ENCODE results near the gene NDUFB10.
"Not testable (repeated sequence)": the region's sequence is repeated elsewhere in the genome, so short reads cannot be mapped to it uniquely, and the experiment has no call there.

Gene NDUFB10

DNA sequence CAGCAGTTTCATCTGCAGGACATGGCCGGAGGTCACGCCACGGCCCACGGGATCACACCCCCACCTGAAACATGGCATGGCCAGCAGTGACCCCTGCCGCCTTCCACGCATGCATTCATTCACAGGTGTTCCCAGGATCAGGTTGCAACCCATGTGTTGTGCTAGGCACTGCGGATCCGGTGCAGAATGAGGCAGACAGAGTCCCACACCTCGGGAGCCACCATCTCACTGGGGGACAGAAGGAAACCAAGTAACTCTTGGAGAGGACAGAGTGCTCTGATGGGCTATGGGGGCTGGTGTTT lies 12.0 kb upstream of the NDUFB10 start:
- H3K27me3 ChIP-seq (ENCODE audit: insufficient read depth, poor library complexity, severe bottlenecking): no peaks in the 10 kb centered on the region
- no peaks in the 10 kb centered on the region for H3K9me3 ChIP-seq (ENCODE audit: severe bottlenecking)
- ATAC-seq (ENCODE audit: low read depth) (no peak), DNase-seq (ENCODE audit: low spot score) (peak; percentile 56)
- no peak overlapping the region for H3K4me3 ChIP-seq (ENCODE audit: severe bottlenecking)
- TF ChIP-seq, protein P1, sequence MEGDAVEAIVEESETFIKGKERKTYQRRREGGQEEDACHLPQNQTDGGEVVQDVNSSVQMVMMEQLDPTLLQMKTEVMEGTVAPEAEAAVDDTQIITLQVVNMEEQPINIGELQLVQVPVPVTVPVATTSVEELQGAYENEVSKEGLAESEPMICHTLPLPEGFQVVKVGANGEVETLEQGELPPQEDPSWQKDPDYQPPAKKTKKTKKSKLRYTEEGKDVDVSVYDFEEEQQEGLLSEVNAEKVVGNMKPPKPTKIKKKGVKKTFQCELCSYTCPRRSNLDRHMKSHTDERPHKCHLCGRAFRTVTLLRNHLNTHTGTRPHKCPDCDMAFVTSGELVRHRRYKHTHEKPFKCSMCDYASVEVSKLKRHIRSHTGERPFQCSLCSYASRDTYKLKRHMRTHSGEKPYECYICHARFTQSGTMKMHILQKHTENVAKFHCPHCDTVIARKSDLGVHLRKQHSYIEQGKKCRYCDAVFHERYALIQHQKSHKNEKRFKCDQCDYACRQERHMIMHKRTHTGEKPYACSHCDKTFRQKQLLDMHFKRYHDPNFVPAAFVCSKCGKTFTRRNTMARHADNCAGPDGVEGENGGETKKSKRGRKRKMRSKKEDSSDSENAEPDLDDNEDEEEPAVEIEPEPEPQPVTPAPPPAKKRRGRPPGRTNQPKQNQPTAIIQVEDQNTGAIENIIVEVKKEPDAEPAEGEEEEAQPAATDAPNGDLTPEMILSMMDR (IDR thresholded peaks at IDR 0.05; ENCODE audit: poor library complexity, severe bottlenecking): no peak
- peaks cover 13% of the 10 kb centered on the region for H3K4me1 ChIP-seq (ENCODE audit: insufficient read depth, poor library complexity, severe bottlenecking)
- no peaks in the 10 kb centered on the region for H3K36me3 ChIP-seq (ENCODE audit: low read depth)
- H3K27ac ChIP-seq (ENCODE audit: poor library complexity, severe bottlenecking): no peak overlapping the region

DNA sequence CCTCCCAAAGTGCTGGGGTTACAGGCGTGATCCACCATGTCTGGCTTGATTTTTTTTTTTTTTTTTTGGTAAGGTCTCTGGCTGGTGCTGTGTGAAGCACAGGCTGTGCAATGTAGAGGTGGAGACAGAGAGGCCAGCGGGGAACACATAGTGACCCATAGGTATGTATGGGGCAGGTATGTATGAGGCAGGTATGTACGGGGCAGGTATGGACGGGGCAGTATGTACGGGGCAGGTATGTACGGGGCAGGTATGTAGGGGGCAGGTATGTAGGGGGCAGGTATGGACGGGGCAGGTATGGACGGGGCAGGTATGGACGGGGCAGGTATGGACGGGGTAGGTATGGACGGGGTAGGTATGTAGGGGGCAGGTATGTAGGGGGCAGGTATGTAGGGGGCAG lies 9.8 kb upstream of the NDUFB10 start:
- Histone ChIP-seq H3K27me3 (ENCODE audit: insufficient read depth, poor library complexity, severe bottlenecking) (no peaks in the 10 kb centered on the region), H3K9me3 (ENCODE audit: severe bottlenecking) (no peaks in the 10 kb centered on the region), H3K4me3 (ENCODE audit: severe bottlenecking) (no peak overlapping the region), H3K4me1 (ENCODE audit: insufficient read depth, poor library complexity, severe bottlenecking) (peaks cover 8% of the 10 kb centered on the region), H3K36me3 (ENCODE audit: low read depth) (no peaks in the 10 kb centered on the region), H3K27ac (ENCODE audit: poor library complexity, severe bottlenecking) (no peak overlapping the region)
- ATAC-seq (ENCODE audit: low read depth) (no peak), DNase-seq (ENCODE audit: low spot score) (no peak)
- TF ChIP-seq, protein P1 (IDR thresholded peaks at IDR 0.05; ENCODE audit: poor library complexity, severe bottlenecking): no peak

DNA sequence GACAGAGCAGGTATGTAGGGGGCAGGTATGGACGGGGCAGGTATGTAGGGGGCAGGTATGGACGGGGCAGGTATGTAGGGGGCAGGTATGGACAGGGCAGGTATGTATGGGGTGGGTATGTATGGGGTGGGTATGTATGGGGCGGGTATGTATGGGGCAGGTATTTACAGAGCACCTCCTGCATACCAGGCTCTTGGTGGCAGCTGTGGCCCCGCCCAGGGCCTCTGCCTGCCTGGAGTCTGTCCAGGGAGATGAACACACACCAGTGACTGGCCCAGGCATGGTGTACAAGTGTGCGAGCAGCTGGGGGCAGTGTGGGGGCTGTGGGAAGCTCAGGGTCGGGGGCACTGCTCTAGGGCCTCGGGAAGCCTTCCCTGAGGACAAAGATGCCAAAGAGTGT lies 9.3 kb upstream of the NDUFB10 start:
- no peak overlapping the region for H3K27ac ChIP-seq (ENCODE audit: poor library complexity, severe bottlenecking)
- DNase-seq (ENCODE audit: low spot score) (peak; percentile 74), ATAC-seq (ENCODE audit: low read depth) (peak; percentile 80)
- H3K36me3 ChIP-seq (ENCODE audit: low read depth): no peaks in the 10 kb centered on the region
- no peaks in the 10 kb centered on the region for H3K27me3 ChIP-seq (ENCODE audit: insufficient read depth, poor library complexity, severe bottlenecking)
- TF ChIP-seq, protein P1 (IDR thresholded peaks at IDR 0.05; ENCODE audit: poor library complexity, severe bottlenecking): no peak
- H3K4me1 ChIP-seq (ENCODE audit: insufficient read depth, poor library complexity, severe bottlenecking): peaks cover 8% of the 10 kb centered on the region
- no peaks in the 10 kb centered on the region for H3K9me3 ChIP-seq (ENCODE audit: severe bottlenecking)
- no peak overlapping the region for H3K4me3 ChIP-seq (ENCODE audit: severe bottlenecking)

DNA sequence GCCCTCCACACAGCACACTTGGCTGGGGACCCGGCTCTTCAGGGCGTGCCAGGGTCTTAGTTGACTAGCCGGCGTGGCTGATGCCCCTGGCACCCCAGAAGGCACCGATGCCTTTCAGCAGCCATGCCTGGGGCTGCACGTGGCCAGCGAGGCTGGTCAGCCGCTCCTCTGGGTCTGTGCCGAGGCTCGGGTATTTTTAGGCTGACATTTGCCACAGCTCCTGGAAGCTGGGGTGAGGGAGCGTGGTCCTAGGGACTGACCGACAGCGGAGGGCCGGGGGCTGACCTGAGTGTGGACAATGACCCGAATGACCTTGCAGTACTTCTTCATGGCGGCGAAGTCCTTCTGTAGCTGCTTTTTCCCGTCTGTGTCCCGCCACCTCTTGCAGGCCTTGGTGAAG lies 8.8 kb upstream of the NDUFB10 start:
- no peak overlapping the region for H3K27ac ChIP-seq (ENCODE audit: poor library complexity, severe bottlenecking)
- H3K9me3 ChIP-seq (ENCODE audit: severe bottlenecking): no peaks in the 10 kb centered on the region
- ATAC-seq (ENCODE audit: low read depth): no peak
- TF ChIP-seq, protein P1 (IDR thresholded peaks at IDR 0.05; ENCODE audit: poor library complexity, severe bottlenecking): no peak
- H3K4me3 ChIP-seq (ENCODE audit: severe bottlenecking): no peak overlapping the region
- peaks cover 8% of the 10 kb centered on the region for H3K4me1 ChIP-seq (ENCODE audit: insufficient read depth, poor library complexity, severe bottlenecking)
- no peaks in the 10 kb centered on the region for H3K27me3 ChIP-seq (ENCODE audit: insufficient read depth, poor library complexity, severe bottlenecking)
- no peaks in the 10 kb centered on the region for H3K36me3 ChIP-seq (ENCODE audit: low read depth)
- no peak for DNase-seq (ENCODE audit: low spot score)

DNA sequence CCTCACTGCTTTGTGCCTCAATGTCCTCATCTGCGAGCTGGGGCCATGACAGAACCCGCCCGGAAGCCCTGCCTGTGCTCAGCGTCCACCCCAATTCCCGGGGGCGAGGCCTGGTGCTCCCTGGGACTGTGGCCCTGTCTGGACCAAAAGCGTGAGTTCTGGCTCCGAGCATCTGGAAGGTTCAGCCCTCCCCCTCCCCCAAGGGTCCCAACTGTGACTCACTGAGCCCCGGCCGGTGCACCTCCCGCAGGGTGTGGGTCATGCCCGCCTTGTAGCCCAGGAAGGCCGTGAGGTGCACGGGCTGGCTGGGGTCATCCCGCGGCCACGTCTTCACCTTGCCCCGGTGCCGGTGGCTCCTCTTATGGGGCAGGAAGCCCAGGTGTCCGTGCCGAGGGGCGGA lies 5.6 kb upstream of the NDUFB10 start:
- ATAC-seq (ENCODE audit: low read depth): no peak

DNA sequence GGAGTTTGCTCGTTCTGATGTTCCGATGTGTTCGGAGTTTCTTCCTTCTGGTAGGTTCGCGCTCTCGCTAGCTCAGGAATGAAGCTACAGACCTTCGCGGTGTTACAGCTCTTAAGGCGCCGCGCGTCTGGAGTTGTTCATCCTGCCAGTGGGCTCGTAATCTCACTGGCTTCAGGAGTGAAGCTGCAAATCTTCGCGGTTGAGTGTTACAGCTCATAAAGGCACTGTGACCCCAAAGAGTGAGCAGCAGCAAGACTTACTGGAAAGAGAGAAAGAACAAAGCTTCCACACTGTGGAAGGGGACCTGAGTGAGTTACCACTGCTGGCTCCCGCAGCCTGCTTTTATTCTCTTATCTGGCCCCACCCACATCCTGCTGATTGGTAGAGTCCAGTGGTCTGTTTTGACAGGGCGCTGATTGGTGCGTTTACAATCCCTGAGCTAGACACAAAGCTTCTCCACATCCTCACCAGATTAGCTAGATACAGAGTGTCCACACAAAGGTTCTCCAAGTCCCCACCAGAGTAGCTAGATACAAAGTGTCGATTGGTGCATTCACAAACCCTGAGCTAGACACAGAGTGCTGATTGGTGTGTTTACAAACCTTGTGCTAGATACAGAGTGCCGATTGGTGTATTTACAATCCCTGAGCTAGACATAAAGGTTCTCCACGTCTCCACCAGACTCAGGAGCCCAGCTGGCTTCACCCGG lies 1.8 kb upstream of the NDUFB10 start:
- H3K27ac ChIP-seq (ENCODE audit: poor library complexity, severe bottlenecking); ATAC-seq (ENCODE audit: low read depth); H3K27me3 ChIP-seq (ENCODE audit: insufficient read depth, poor library complexity, severe bottlenecking); H3K4me3 ChIP-seq (ENCODE audit: severe bottlenecking); H3K9me3 ChIP-seq (ENCODE audit: severe bottlenecking); H3K4me1 ChIP-seq (ENCODE audit: insufficient read depth, poor library complexity, severe bottlenecking): not testable (repeated sequence)
- peaks cover 15% of the 10 kb centered on the region for H3K36me3 ChIP-seq (ENCODE audit: low read depth)
- peak; percentile 49 for DNase-seq (ENCODE audit: low spot score)

More for the DNA sequence above, 5.6 kb upstream of the NDUFB10 start:
- TF ChIP-seq, protein P1 (IDR thresholded peaks at IDR 0.05; ENCODE audit: poor library complexity, severe bottlenecking): no peak
- H3K36me3 ChIP-seq (ENCODE audit: low read depth): no peaks in the 10 kb centered on the region
- peaks cover 8% of the 10 kb centered on the region for H3K4me1 ChIP-seq (ENCODE audit: insufficient read depth, poor library complexity, severe bottlenecking)
- no peaks in the 10 kb centered on the region for H3K27me3 ChIP-seq (ENCODE audit: insufficient read depth, poor library complexity, severe bottlenecking)
- peak; percentile 60 for DNase-seq (ENCODE audit: low spot score)
- no peaks in the 10 kb centered on the region for H3K9me3 ChIP-seq (ENCODE audit: severe bottlenecking)
- no peak overlapping the region for H3K4me3 ChIP-seq (ENCODE audit: severe bottlenecking)
- H3K27ac ChIP-seq (ENCODE audit: poor library complexity, severe bottlenecking): no peak overlapping the region

DNA sequence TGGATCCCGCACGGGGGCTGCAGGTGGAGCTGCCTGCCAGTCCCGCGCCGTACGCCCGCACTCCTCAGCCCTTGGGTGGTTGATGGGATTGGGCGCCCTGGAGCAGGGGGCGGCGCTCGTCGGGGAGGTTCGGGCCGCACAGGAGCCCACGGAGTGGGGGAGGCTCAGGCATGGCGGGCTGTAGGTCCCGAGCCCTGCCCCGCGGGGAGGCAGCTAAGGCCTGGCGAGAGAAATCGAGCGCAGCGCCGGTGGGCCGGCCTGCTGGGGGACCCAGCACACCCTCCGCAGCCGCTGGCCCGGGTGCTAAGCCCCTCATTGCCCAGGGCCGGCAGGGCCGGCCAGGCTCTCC lies 1.2 kb upstream of the NDUFB10 start:
- H3K9me3 ChIP-seq (ENCODE audit: severe bottlenecking); H3K27ac ChIP-seq (ENCODE audit: poor library complexity, severe bottlenecking); H3K27me3 ChIP-seq (ENCODE audit: insufficient read depth, poor library complexity, severe bottlenecking); ATAC-seq (ENCODE audit: low read depth); H3K4me3 ChIP-seq (ENCODE audit: severe bottlenecking): not testable (repeated sequence)
- DNase-seq (ENCODE audit: low spot score): peak; percentile 33
- peaks cover 14% of the 10 kb centered on the region for H3K4me1 ChIP-seq (ENCODE audit: insufficient read depth, poor library complexity, severe bottlenecking)
- peaks cover 20% of the 10 kb centered on the region for H3K36me3 ChIP-seq (ENCODE audit: low read depth)

All from RWPE2 (cell line).